A549 (cell line): ENCODE data around the gene ACTR3C. TPM values are rescaled to one million over a fixed set of nuclear protein-coding genes. Genes with fewer than 3 reads are reported as not detected.
A peak's percentile ranks its signal among the peaks of the same experiment; 100 is the strongest.

Experiments used
- ATAC-seq, 2 experiments: fragments of 200-7000 bp in 1 of 2; fragments of >200 bp in 1 of 2; cut with Nextera tagmentation in 1 of 2; cut with Tn5 transposase in 1 of 2; 3 replicates each; pipeline versions ENCODE4 v1.8.0 to v1.9.1; 2018 to 2020; ENCODE audit warnings: mild to moderate bottlenecking in 1 of 2, moderate library complexity in 1 of 2
- CTCF ChIA-PET: fragments of 300-600 bp; sonication (Branson Sonifier 250); formaldehyde crosslinking; extraction: SDS; loops from one replicate; lab custom pipeline; 2021; ENCODE audit warnings: antibody characterized with exemption, inconsistent platforms; lab: Yijun Ruan, JAX
- POLR2A ChIA-PET: fragments of 350-600 bp; formaldehyde crosslinking; extraction: SDS; loops from one replicate; lab custom pipeline; 2021; ENCODE audit warnings: antibody characterized with exemption, inconsistent platforms; lab: Yijun Ruan, JAX
- DNase-seq, 2 experiments: peaks; one replicate each; pipeline versions ENCODE4 v3.0.0 to v3.0.0-alpha.2; 2011 to 2016; ENCODE audit warnings: low read depth in 1 of 2, low spot score in 1 of 2
- FAIRE-seq: peaks from 2 replicates; lab custom pipeline; 2011; peaks lifted over from hg19 to GRCh38; lab: Jason Lieb, UNC
- H3K27ac ChIP-seq, 2 experiments: fragments of >200 bp; sonication (Bioruptor Twin); formaldehyde crosslinking; 3 replicates each; pipeline ENCODE4 v1.5.1; 2016 to 2017
- H3K4me1 ChIP-seq: fragments of >200 bp; sonication (Bioruptor Twin); formaldehyde crosslinking; 3 replicates; pipeline ENCODE4 v1.6.1; 2016
- H3K4me2 ChIP-seq: fragments of >200 bp; sonication (Bioruptor Twin); formaldehyde crosslinking; 3 replicates; pipeline ENCODE4 v1.6.1; 2016
- H3K4me3 ChIP-seq: fragments of >200 bp; sonication (Bioruptor Twin); formaldehyde crosslinking; 3 replicates; pipeline ENCODE4 v1.5.1; 2016
- H3K9me3 ChIP-seq: fragments of >200 bp; sonication (Bioruptor Twin); formaldehyde crosslinking; 3 replicates; pipeline ENCODE4 v1.6.1; 2016
- CBX8 ChIP-seq: fragments of 200-600 bp; sonication (generic); IDR thresholded peaks from 2 replicates; pipeline ENCODE4 v1.6.1; 2016
- EP300 ChIP-seq, 2 experiments: fragments of >200 bp; sonication (Bioruptor Twin); formaldehyde crosslinking; IDR thresholded peaks; 2 replicates in 1 of 2; 3 replicates in 1 of 2; pipeline ENCODE4 v1.6.1; 2016 to 2017
- HES2 ChIP-seq: fragments of >200 bp; sonication (Bioruptor Twin); formaldehyde crosslinking; IDR thresholded peaks from 2 replicates; pipeline ENCODE4 v1.6.1; 2016
- HMGXB4 ChIP-seq: fragments of 250-450 bp; sonication (Bioruptor Pico); IDR thresholded peaks from 2 replicates; pipeline ENCODE4 v1.5.0; 2021; ENCODE audit warnings: mild to moderate bottlenecking, moderate library complexity, borderline replicate concordance
- HOXB13 ChIP-seq: fragments of 250-450 bp; sonication (Bioruptor Pico); IDR thresholded peaks from 2 replicates; pipeline ENCODE4 v1.5.0; 2020; ENCODE audit warnings: low read depth, mild to moderate bottlenecking, moderate library complexity
- KDM5A ChIP-seq: fragments of 200-600 bp; sonication (generic); IDR thresholded peaks from 2 replicates; pipeline ENCODE4 v1.6.1; 2016; ENCODE audit warnings: antibody characterized with exemption, mild to moderate bottlenecking
- NR3C1 ChIP-seq: fragments of >200 bp; sonication (Bioruptor Twin); formaldehyde crosslinking; IDR thresholded peaks from 3 replicates; pipeline ENCODE4 v1.6.1; 2017
- PBX3 ChIP-seq: IDR thresholded peaks from 2 replicates; pipeline ENCODE4 v1.6.1; 2012
- RAD21 ChIP-seq, 2 experiments: fragments of >200 bp in 1 of 2; sonication (Bioruptor Twin) in 1 of 2; formaldehyde crosslinking in 1 of 2; IDR thresholded peaks in 1 of 2; conservative IDR thresholded peaks in 1 of 2; 2 replicates in 1 of 2; 3 replicates in 1 of 2; pipeline ENCODE4 v1.6.1; 2012 to 2018; ENCODE audit warnings: inconsistent platforms in 1 of 2
- RARB ChIP-seq: fragments of 250-450 bp; sonication (Bioruptor Pico); IDR thresholded peaks from 2 replicates; pipeline ENCODE4 v1.8.0; 2021; ENCODE audit warnings: mild to moderate bottlenecking, moderate library complexity
- REST ChIP-seq: fragments of 200-600 bp; sonication (generic); IDR thresholded peaks from 2 replicates; pipeline ENCODE4 v1.6.1; 2016; ENCODE audit warnings: antibody characterized with exemption, mild to moderate bottlenecking, moderate library complexity
- ZFP36 ChIP-seq: fragments of 450-650 bp; IDR thresholded peaks from 2 replicates; pipeline ENCODE4 v1.6.1; 2014; ENCODE audit warnings: borderline replicate concordance; ENCODE audit not compliant: partially characterized antibody
- ZNF302 ChIP-seq: fragments of 250-450 bp; sonication (Bioruptor Pico); IDR thresholded peaks from 2 replicates; pipeline ENCODE4 v1.9.0; 2021; ENCODE audit warnings: inconsistent platforms, mild to moderate bottlenecking, moderate library complexity
- WGBS: methylation state at CpG from one replicate; pipeline ENCODE4 v1.1.6; 2017; ENCODE audit errors: missing lambda C conversion rate; 5-methylcytosine and 5-hydroxymethylcytosine counted together
- polyA minus RNA-seq: library from RNA; depleted of rRNA, polyadenylated mRNA; stranded (reverse); fragments of >200 nt; gene quantifications from 2 replicates; pipeline ENCODE4 v1.2.3, GENCODE V29; 2011; rRNA and poly(A)+ RNA removed
- polyA plus RNA-seq, 4 experiments: library from polyadenylated mRNA; depleted of rRNA in 3 of 4; stranded (reverse); fragments of >200 nt; fragmentation: RNase III in 1 of 4; extraction: RNeasy Plus Mini Kit Qiagen cat#74134 plus additional on column Dnase treatment in 1 of 4; gene quantifications; 2 replicates in 3 of 4; 3 replicates in 1 of 4; pipeline ENCODE4 v1.2.3, GENCODE V29; 2011 to 2017

The ACTR3C gene
- polyA plus RNA-seq (2011; rRNA removed) (0.40 and 0.43 TPM in 2 replicates), polyA plus RNA-seq (2017; fragmentation: RNase III; extraction: RNeasy Plus Mini Kit Qiagen cat#74134 plus additional on column Dnase treatment) (0.43 to 0.58 TPM (median 0.54 TPM) in 3 replicates), polyA minus RNA-seq (0.34 and 0.87 TPM in 2 replicates)
- polyA plus RNA-seq (2012; cell fraction: cytosol; rRNA removed) = 0.09 TPM in 1 of 2 replicates, not detected in the other
- polyA plus RNA-seq (2012; cell fraction: nucleus; rRNA removed) = 0.01 and 0.04 TPM in 2 replicates

- Histone ChIP-seq H3K9me3 (no peaks in the 10 kb centered on the region), H3K4me2 (peak within 1 kb of the TSS; percentile 57), H3K4me3 (peak within 1 kb of the TSS; percentile 35; the same call in 2 of the 3 replicates), H3K27ac (peak within 1 kb of the TSS in 1 of 2 experiments; percentile 58; a peak in 3 of 6 replicates), H3K4me1 (no peaks in the 10 kb centered on the region)
- ATAC-seq (peak in 1 of 2 experiments; percentile 53; a peak in 3 of 6 replicates), DNase-seq (no peak), FAIRE-seq (no peak)
- ChIA-PET CTCF (no interaction called here), POLR2A (no interaction called here)
- 63% methylated on average over 63 of the region's 82 CpGs for WGBS
- TF ChIP-seq REST = no peak
- no peak for TF ChIP-seq PBX3
- no peak for TF ChIP-seq HOXB13
- TF ChIP-seq ZFP36 = no peak
- no peak for TF ChIP-seq HES2
- no peak for TF ChIP-seq ZNF302 (CRISPR knock-in tag)
- TF ChIP-seq KDM5A = no peak
- no peak for TF ChIP-seq CBX8
- TF ChIP-seq EP300 (IDR thresholded peaks at IDR 0.05) = no peak
- TF ChIP-seq NR3C1 = no peak
These were observed at the start of gene ACTR3C, which contains the start of gene LRRC61 for GRCh38 chr7:150322833-150323681. Gene ACTR3C, minus strand, starts transcription at chr7:150323545. Its CDS starts 28,249 bp downstream, at chr7:150295296. Gene LRRC61, plus strand, starts transcription at chr7:150323355. Its CDS starts 13,507 bp downstream, at chr7:150336862.

GRCh38 chr7:150372271-150373048 lies 49.1 kb upstream of the ACTR3C start:
- no peak for FAIRE-seq
- peaks cover 32% of the 10 kb centered on the region for H3K4me1 ChIP-seq
- no peak for TF ChIP-seq RAD21 (conservative IDR thresholded peaks at IDR 0.05 in 1 of 2, IDR thresholded peaks at IDR 0.05 in 1 of 2)
- no peak for TF ChIP-seq RARB (CRISPR knock-in tag)
- TF ChIP-seq HMGXB4 (CRISPR knock-in tag) = no peak
- TF ChIP-seq PBX3 = no peak

More at GRCh38 chr7:150372271-150373048, 49.1 kb upstream of the ACTR3C start:
- no peak for DNase-seq
- WGBS = 97% methylated on average over 56 of the region's 79 CpGs
- no peaks in the 10 kb centered on the region for H3K9me3 ChIP-seq
- ChIA-PET CTCF (no interaction called here), POLR2A (no interaction called here)
- H3K4me3 ChIP-seq = no peak overlapping the region
- no peak overlapping the region for H3K4me2 ChIP-seq
- ATAC-seq = no peak
- no peak overlapping the region for H3K27ac ChIP-seq
